ENCODE measurements around the gene ARHGAP1.
A peak's percentile ranks its signal among the peaks of the same experiment; 100 is the strongest.

Gene ARHGAP1

DNA sequence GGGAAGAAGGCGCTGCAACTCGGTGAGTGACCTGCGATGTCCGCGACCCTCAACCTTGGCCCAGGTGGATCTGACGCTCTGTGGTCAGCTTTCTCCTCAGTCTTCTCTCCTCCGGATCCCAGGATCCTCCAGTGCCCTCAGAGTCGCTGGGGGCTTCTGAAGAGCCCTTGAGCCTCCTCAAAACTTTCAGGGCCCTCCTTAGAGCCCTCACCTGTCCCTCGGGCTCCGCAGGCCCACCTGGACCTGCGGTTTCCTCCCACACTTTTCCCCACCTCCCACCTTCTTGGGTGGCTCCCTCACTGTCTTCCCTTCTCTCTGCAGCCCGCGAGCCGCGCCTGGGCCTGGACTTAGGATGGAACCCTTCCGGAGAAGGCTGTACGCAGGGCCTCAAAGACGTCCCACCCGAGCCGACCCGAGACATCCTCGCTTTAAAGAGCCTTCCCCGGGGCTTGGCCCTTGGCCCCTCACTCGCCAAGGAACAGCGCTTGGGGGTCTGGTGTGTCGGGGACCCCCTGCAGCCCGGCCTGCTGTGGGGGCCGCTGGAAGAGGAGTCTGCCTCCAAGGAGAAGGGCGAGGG lies 747 bp upstream of the ARHGAP1 start:
- intact Hi-C loops (cut with DNase I; ENCODE audit: low total_unique reads), result no loop called here
- H3K9me3 ChIP-seq, result no peaks in the 10 kb centered on the region
- H3K27ac ChIP-seq, result peak overlapping the region; percentile 78 to 92
- peak overlapping the region; percentile 70 to 91 for H3K4me3 ChIP-seq
- no peaks in the 10 kb centered on the region for H3K27me3 ChIP-seq
- DNase-seq, result no peak
- H3K36me3 ChIP-seq, result peaks cover 24 to 46% (median 38%) of the 10 kb centered on the region in 3 donors
- H3K4me1 ChIP-seq, result peaks cover 0 to 57% (median 52%) of the 10 kb centered on the region in 4 donors
- no peak for TF ChIP-seq CTCF (IDR thresholded peaks at IDR 0.05)

DNA sequence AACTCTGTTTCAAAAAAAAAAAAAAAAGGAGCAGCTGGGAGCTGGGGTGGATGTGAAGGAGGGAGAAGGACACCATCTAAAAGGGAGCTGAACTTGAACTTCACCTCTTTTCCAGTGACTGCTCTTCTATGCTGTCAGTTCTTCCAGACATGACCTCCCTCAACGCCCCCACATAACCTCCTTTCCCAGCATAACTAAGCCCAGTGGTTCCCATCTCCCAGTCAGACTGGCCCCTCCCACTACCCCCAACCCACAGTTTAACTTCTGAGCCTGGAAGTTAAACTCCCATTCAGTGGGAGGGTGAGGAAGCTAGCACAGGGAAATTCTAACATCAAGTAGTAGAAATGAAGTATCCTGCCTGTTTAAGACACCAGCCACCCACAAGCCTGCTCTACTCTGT lies 1.8 kb downstream of the ARHGAP1 start:
- peak overlapping the region in 1 of 2 donors; percentile 91 for H3K4me3 ChIP-seq
- peaks cover 10 to 83% (median 77%) of the 10 kb centered on the region in 4 donors for H3K4me1 ChIP-seq
- no peak for TF ChIP-seq CTCF (IDR thresholded peaks at IDR 0.05)
- H3K36me3 ChIP-seq, result peaks cover 12 to 46% (median 39%) of the 10 kb centered on the region in 3 donors
- DNase-seq, result no peak
- peak overlapping the region; percentile 78 to 92 for H3K27ac ChIP-seq
- H3K9me3 ChIP-seq, result no peaks in the 10 kb centered on the region
- H3K27me3 ChIP-seq, result no peaks in the 10 kb centered on the region
- intact Hi-C loops (cut with DNase I; ENCODE audit: low total_unique reads), result no loop called here

DNA sequence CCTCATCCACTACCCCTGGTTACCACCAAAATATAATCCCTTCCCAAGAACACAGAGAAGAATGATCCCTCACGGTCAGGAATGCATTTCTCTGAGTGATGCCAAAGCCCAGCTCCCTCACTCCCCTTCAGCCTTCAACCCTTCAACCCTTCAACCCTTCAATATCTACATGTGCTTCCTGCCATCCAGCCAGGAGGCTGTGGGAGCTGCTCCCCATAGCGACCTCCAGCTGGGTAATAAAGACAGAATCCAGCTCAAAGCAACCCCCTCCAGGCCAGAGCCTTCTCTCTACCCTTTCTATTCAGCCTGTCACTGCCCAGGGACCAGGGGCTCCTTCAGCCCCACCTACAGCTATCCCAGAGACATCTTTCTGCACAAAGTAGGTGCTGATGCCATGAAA lies 2.7 kb downstream of the ARHGAP1 start:
- H3K9me3 ChIP-seq, result no peaks in the 10 kb centered on the region
- DNase-seq, result no peak
- no peaks in the 10 kb centered on the region for H3K27me3 ChIP-seq
- TF ChIP-seq CTCF (IDR thresholded peaks at IDR 0.05), result no peak
- intact Hi-C loops (cut with DNase I; ENCODE audit: low total_unique reads), result no loop called here
- H3K27ac ChIP-seq, result peak overlapping the region; percentile 78 to 92
- H3K4me1 ChIP-seq, result peaks cover 13 to 87% (median 79%) of the 10 kb centered on the region in 4 donors
- H3K4me3 ChIP-seq, result peak overlapping the region in 1 of 2 donors; percentile 23
- H3K36me3 ChIP-seq, result peaks cover 12 to 45% (median 40%) of the 10 kb centered on the region in 3 donors

DNA sequence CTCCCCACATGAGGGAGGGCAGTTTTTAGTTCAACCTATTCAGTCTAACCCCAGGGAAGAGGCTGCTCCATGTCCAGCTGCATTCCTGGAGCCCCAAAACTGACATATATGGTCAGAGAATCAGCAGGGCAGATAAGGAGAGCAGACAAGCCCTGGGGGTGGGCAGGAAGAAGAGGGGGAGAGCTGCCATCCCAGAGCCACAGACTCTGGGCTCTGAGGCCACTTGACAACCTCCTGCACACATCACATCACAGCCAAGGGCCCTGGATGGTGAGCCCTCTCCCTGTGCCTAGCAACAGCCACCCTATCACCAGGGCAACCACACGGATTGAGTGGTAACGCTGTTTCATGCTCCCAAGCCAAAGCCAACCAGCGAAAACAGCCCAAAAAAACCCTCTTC lies 3.1 kb downstream of the ARHGAP1 start:
- no peak for DNase-seq
- TF ChIP-seq CTCF (IDR thresholded peaks at IDR 0.05), result no peak
- Histone ChIP-seq H3K4me3 (peak overlapping the region; percentile 3 to 23), H3K27me3 (no peaks in the 10 kb centered on the region), H3K27ac (peak overlapping the region; percentile 78 to 92), H3K4me1 (peaks cover 13 to 82% (median 74%) of the 10 kb centered on the region in 4 donors), H3K9me3 (no peaks in the 10 kb centered on the region), H3K36me3 (peaks cover 12 to 44% (median 39%) of the 10 kb centered on the region in 3 donors)
- intact Hi-C loops (cut with DNase I; ENCODE audit: low total_unique reads), result no loop called here

DNA sequence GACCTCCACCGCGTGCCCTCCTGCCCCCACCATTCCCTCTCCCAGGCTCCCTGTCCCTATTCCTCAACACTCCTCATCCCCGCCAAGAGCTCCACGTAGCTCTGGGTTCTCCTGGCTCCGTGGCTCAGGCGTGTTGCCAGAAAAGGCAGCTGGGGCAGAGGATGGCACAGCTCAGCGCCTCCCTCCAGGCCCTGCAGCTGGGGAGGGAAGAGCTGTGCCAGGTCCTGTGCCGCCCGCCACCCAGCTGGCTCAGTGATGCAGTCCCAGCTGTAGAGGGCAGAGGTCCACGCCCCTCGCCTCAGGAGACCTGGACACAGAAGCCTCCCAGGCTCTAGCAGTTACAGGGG lies 4.2 kb downstream of the ARHGAP1 start:
- H3K36me3 ChIP-seq, result peaks cover 12 to 51% (median 50%) of the 10 kb centered on the region in 3 donors
- H3K4me1 ChIP-seq, result peaks cover 13 to 72% (median 65%) of the 10 kb centered on the region in 4 donors
- no peaks in the 10 kb centered on the region for H3K27me3 ChIP-seq
- no peaks in the 10 kb centered on the region for H3K9me3 ChIP-seq
- no peak overlapping the region for H3K4me3 ChIP-seq
- intact Hi-C loops (cut with DNase I; ENCODE audit: low total_unique reads), result no loop called here
- peak in 1 of 2 donors; percentile 88 for DNase-seq
- H3K27ac ChIP-seq, result peak overlapping the region; percentile 78 to 92
- TF ChIP-seq CTCF (IDR thresholded peaks at IDR 0.05), result no peak

Data from tibial artery (tissue), 4 donors.